Measurements from ENCODE around the gene TAPT1.

DNA sequence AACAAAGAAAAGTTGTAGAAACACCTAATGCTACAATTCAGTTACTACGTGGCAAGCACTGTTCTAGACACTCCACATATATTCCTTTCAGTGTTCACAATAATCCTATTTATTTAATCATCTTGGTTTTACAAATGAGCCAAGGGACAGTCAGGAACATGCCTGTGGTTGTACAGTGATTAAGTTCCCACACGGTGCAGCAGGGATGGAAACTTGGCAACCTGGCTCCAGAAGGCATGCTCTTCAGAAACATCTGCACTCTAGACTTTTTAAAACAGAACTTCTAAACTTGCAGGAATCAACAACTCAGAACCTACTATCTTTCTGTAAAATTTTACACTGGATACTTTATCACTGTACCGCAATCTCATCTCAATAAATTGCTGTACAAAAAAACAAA, 32.1 kb downstream of the TAPT1 start:
- TF ChIP-seq, protein P1, sequence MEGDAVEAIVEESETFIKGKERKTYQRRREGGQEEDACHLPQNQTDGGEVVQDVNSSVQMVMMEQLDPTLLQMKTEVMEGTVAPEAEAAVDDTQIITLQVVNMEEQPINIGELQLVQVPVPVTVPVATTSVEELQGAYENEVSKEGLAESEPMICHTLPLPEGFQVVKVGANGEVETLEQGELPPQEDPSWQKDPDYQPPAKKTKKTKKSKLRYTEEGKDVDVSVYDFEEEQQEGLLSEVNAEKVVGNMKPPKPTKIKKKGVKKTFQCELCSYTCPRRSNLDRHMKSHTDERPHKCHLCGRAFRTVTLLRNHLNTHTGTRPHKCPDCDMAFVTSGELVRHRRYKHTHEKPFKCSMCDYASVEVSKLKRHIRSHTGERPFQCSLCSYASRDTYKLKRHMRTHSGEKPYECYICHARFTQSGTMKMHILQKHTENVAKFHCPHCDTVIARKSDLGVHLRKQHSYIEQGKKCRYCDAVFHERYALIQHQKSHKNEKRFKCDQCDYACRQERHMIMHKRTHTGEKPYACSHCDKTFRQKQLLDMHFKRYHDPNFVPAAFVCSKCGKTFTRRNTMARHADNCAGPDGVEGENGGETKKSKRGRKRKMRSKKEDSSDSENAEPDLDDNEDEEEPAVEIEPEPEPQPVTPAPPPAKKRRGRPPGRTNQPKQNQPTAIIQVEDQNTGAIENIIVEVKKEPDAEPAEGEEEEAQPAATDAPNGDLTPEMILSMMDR (IDR thresholded peaks at IDR 0.05) = no peak
- TF ChIP-seq POLR2A (IDR thresholded peaks at IDR 0.05) = no peak
- TF ChIP-seq POLR2AphosphoS5 (IDR thresholded peaks at IDR 0.05) = peak in 2 of 4 donors; percentile 7 to 32

Data from sigmoid colon (tissue), 4 donors.